Stimulated activated naive CD4-positive, alpha-beta T cell treated with Interleukin-2 at 50 U/mL for 16 hours (primary cell): Measurements from ENCODE around the gene TAS2R1.

Source experiments
- DNase-seq: peaks from one replicate; lab custom pipeline; 2025; lab: John Stamatoyannopoulos, UW

TAS2R1 gene

GRCh38 chr5:9630251-9630650 lies at the start of gene TAS2R1:
TSS of gene TAS2R1 (minus strand) at chr5:9630351. CDS start at chr5:9630032, 319 bp downstream.
- no peak for DNase-seq

- DNase-seq = no peak
Observed at GRCh38 chr5:9670371-9670770, 40.2 kb upstream of the TAS2R1 start.

DNA sequence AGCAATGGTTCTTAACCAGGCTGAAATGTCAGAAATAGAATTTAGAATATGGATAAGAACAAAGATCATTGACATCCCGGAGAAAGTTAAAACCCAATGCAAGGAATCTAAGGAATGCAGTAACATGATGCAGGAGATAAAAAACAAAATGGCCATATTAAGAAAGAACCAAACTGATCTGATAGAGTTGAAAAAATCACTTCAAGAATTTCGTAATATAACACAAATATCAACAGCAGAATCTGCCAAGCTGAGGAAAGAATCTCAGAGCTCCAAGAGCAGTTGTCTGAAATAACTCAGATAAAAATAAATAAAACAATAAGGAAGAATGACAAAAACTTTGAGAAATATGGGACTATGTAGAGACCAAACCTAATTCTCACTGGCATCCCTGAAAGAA lies 37.8 kb upstream of the TAS2R1 start:
- no peak for DNase-seq

DNA sequence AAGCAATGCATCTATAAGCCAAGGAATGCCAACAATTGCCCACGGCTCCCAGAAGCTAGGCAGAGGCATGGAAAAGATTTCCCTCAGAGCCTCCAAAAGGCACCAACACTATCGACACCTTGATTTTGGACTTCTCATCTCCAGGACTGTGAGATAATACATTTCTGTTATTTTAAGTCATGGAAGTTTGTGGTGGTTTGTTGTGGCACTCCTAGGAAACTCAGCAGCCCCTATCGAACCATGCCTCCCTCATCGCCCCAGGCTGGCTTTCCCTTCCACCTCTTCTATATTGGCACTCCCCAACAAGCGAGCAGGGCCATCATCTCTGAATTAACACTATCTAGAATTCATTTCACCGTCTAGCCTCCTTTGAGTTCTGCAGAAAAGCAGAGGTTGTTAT lies 33.7 kb upstream of the TAS2R1 start:
- DNase-seq = no peak

- DNase-seq = no peak
Observed at GRCh38 chr5:9661316-9662015, 31.3 kb upstream of the TAS2R1 start.

DNA sequence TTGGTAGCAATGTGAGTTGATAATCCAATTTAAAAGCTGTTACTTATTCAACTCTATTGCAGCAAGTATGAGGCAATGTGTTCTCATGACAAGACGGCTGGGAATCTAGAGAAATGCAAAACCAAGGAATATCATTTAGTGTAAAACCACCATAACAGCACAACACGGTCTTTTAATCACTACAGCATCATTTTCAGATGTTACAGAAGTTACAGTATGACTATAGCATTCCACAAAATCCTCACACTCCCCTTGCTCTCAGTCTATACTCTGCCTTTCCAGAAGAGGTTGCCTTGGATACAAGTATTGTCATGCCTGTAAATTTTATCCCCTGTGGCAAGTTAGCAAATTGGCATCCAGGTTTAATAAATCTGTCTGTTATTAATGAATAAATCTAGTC lies 28.6 kb upstream of the TAS2R1 start:
- DNase-seq = no peak

- no peak for DNase-seq
Observed at GRCh38 chr5:9657819-9658218, 27.7 kb upstream of the TAS2R1 start.

- no peak for DNase-seq
Observed at GRCh38 chr5:9655641-9656040, 25.5 kb upstream of the TAS2R1 start.

DNA sequence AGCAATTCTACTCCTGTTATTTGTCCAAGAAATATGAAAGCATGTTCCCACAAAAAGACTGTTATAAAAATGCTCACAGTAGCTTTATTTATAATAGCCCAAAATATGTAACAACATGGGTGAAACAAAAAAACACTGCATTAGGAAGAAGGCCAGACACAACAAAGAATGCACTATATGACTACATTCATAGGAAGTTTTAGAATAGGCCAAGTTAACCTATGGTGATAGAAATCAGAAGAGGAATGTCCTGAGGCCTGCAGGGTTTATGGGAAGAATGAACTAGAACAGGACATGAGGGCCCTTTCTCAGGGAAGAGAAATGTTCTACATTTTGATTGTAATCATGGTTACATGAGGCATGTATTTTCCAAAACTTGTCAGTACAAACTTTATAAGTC lies 24.7 kb upstream of the TAS2R1 start:
- DNase-seq = no peak

GRCh38 chr5:9653811-9654210 lies 23.7 kb upstream of the TAS2R1 start:
- DNase-seq = no peak

DNA sequence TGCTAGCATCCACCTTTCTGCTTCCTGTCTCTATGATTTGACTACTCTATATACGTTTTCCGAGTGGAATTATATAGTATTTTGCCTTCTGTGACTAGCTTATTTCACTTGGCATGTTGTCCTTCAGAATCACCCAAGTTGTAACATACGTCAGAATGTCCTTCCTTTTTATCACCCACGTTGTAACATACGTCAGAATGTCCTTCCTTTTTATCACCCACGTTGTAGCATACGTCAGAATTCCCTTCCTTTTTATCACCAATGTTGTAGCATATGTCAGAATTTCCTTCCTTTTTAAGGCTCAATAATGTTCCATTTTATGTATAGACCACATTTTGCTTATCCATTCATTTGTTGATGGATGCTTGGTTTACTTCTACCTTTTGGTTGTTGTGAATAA lies 22.9 kb upstream of the TAS2R1 start:
- no peak for DNase-seq

- DNase-seq = no peak
Observed at GRCh38 chr5:9652295-9652694, 22.1 kb upstream of the TAS2R1 start.

DNA sequence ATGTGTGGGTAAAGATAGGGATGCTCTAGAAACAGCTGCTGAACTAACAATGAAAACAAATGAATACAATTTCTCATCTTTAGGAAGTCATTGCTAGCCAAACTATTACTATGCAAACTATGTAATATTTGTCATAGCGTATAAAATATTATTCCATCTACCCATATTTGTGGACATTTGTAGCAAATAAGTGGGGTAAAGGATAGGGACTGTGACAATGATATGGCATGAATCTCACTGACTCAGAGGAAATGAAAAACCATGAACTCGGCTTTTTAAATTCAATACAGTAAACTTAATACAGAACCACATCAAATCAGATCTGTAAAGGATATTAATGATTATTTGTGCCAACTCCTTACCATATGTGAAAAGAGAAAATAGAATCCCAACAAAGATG lies 16.7 kb upstream of the TAS2R1 start:
- DNase-seq = no peak

DNA sequence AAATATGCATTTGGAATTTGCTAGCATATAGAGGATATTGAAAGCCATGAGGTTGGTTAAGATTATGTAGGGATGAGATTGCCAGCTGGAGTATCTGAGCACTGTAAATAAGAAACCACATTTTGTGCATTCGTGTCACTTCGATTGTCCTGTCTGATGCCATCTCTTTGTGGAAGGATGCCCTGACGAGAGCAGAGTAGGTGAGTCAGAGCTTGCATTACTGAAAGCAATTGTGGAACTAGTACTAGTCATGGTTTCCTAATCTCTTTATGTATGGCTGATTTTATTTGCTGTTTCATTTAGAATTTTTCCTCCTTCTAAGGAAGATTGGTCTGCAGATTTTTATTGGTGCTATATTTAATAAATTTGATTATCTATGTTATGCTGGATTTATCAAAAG lies 14.5 kb upstream of the TAS2R1 start:
- no peak for DNase-seq

GRCh38 chr5:9642621-9643020 lies 12.5 kb upstream of the TAS2R1 start:
- DNase-seq = no peak

- no peak for DNase-seq
Observed at GRCh38 chr5:9641806-9642355, 11.7 kb upstream of the TAS2R1 start.

DNA sequence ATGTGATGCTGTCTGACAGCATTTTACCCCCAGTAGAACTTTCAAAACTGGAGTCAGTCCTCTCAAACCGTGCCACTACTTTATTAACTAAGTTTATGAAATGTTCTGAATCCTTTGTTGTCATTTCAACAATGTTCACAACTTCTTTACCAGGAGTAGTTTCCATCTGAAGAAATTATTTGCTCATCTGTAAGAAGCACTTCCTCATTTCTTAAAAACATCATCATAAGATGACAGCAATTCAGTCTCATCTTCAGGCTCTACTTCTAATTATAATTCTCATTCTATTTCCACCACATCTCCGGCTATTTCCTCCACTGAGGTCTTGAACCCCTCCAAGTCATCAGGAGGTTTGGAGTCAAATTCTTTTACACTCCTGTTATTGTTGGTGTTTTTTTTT lies 2.3 kb upstream of the TAS2R1 start:
- DNase-seq = no peak

GRCh38 chr5:9627541-9627940 lies 2.6 kb downstream of the TAS2R1 start:
- DNase-seq = no peak

DNA sequence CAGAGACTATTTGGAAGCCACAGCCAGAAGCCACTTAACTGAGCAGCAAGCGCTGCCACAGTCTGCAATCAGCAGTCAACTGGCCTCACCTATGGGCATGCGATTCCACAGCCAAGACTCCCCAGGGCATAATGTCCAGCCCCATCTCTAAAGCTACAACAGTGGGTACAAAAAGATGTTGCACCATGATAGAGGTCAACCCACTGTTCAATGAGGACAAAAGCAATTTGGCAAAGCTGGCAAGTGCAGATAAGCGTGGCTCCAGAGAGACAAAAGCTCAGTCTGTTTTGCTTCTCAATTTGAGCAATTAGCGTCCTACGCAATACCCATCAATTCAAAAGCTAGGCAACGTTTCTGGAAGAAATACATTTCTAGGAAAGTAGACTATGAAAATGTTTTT lies 3.2 kb downstream of the TAS2R1 start:
- DNase-seq = no peak

GRCh38 chr5:9625731-9626130 lies 4.4 kb downstream of the TAS2R1 start:
- no peak for DNase-seq

GRCh38 chr5:9625286-9625685 lies 4.9 kb downstream of the TAS2R1 start:
- no peak for DNase-seq

DNA sequence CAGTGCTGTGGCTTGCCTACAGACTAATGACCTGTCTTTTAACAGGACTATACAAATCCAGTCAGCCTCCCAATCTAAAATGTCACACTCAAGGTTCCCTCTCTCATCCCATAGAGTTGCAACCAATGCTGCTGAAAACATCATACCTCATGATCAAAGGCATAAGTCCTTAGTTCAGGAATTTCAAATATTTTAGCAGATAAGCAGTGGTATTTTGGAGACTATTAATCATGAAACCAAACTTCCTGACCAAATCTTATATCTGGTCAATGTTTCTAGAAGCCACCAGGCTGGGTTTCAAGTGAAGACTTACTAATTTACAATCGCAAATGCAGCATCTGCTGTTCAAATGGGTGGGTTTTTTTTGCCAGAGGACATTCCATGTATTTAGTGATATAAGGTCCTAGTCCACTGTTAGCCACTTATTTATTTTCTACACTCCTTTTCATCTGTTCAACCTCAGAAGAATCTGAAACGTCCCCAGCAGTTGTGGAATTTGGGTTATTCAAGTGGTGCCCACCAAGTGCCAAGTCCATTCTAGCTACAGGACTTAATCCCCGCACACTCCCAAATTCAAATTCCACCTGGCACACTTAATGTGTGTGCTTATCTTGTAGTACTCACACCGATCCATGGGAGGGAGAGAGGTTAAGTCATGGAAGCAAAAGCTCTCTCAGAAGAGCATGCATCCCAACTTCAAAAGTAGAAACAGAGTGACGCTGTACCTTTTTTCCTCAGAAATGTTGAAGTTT lies 5.8 kb downstream of the TAS2R1 start:
- DNase-seq = no peak

DNA sequence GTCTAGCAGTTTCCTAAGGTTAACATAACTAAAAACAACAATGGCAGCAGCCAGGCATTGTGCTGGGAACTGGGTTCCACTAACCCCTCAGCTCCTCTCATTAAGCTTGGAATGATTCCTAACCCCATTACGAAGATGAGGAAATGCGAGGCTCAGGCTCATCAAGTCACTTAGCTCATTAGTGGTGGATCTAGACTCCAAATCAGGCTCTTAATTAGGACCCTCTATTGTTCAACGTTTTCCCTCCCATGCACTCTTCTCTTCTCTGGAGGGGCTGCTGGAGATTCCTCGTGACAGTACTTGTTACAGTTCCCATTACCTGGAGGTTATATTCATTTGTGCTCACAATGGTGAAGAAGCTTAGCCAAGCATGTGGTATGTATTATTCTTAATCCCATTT lies 6.5 kb downstream of the TAS2R1 start:
- no peak for DNase-seq
